ENCODE data around the gene MTCL3.

MTCL3 gene

GRCh38 chr6:127550403-127550802 is 31.3 kb upstream of the MTCL3 start:
- H3K4me3 ChIP-seq (ENCODE audit: low read depth, low read length), result no peak overlapping the region
- no peak for TF ChIP-seq CTCF (IDR thresholded peaks at IDR 0.05; ENCODE audit: borderline replicate concordance, insufficient read depth, low read depth, low read length)

GRCh38 chr6:127547904-127548649 is 28.9 kb upstream of the MTCL3 start:
- H3K4me3 ChIP-seq (ENCODE audit: low read depth, low read length), result no peak overlapping the region
- TF ChIP-seq CTCF (IDR thresholded peaks at IDR 0.05; ENCODE audit: borderline replicate concordance, insufficient read depth, low read depth, low read length), result no peak

- TF ChIP-seq CTCF (IDR thresholded peaks at IDR 0.05; ENCODE audit: borderline replicate concordance, insufficient read depth, low read depth, low read length), result peak; percentile 30; the same call in 1 of the 2 replicates
- no peak overlapping the region for H3K4me3 ChIP-seq (ENCODE audit: low read depth, low read length)
Measured at GRCh38 chr6:127547215-127547614, 28.1 kb upstream of the MTCL3 start.

- H3K4me3 ChIP-seq (ENCODE audit: low read depth, low read length), result no peak overlapping the region
- TF ChIP-seq CTCF (IDR thresholded peaks at IDR 0.05; ENCODE audit: borderline replicate concordance, insufficient read depth, low read depth, low read length), result no peak
Measured at GRCh38 chr6:127539272-127539671, 20.1 kb upstream of the MTCL3 start.

- H3K4me3 ChIP-seq (ENCODE audit: low read depth, low read length), result no peak overlapping the region
- no peak for TF ChIP-seq CTCF (IDR thresholded peaks at IDR 0.05; ENCODE audit: borderline replicate concordance, insufficient read depth, low read depth, low read length)
Measured at GRCh38 chr6:127538750-127539264, 19.7 kb upstream of the MTCL3 start.

GRCh38 chr6:127533736-127534135 is 14.6 kb upstream of the MTCL3 start:
- no peak for TF ChIP-seq CTCF (IDR thresholded peaks at IDR 0.05; ENCODE audit: borderline replicate concordance, insufficient read depth, low read depth, low read length)
- H3K4me3 ChIP-seq (ENCODE audit: low read depth, low read length), result no peak overlapping the region

- no peak overlapping the region for H3K4me3 ChIP-seq (ENCODE audit: low read depth, low read length)
- TF ChIP-seq CTCF (IDR thresholded peaks at IDR 0.05; ENCODE audit: borderline replicate concordance, insufficient read depth, low read depth, low read length), result no peak
Measured at GRCh38 chr6:127533011-127533410, 13.9 kb upstream of the MTCL3 start.

Data from GM12875 (cell line).